Measurements from ENCODE around the gene CAP2.

DNA sequence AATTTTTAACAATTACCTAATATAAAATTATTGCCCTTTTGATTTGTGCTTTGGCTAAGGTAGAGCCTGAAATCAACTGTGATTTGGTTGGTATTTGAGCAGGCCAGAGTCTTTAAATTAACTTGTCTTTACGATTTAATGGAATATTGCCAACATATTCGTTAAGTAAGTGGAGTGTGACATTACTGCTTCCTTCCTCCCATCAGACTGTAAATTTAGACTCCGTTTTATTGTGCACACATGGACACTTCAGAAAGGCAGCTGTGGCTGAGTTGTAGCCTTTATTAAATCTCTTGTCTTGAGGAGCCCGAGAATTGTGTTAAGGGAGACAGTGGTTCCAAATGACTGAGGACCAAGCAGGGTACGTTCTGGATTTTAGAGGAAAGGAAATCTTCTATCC lies 57.4 kb downstream of the CAP2 start:
- TF ChIP-seq EZH2 (IDR thresholded peaks at IDR 0.05; ENCODE audit: insufficient read depth, poor library complexity, severe bottlenecking) (no peak), EZH2phosphoT487 (IDR thresholded peaks at IDR 0.05; ENCODE audit: insufficient read depth, low read depth) (no peak)

Measured in GM23248 (cell line).